GM12878 (cell line): ENCODE data around the gene ABHD11.

Experiments used
- BRCA1 ChIP-seq: IDR thresholded peaks from 2 replicates; pipeline ENCODE4 v1.6.1; 2011; ENCODE audit warnings: low read depth, low read length, improper control_type of control experiment
- CTCF ChIP-seq, 3 experiments: IDR thresholded peaks in 2 of 3; conservative IDR thresholded peaks in 1 of 3; 2 replicates each; pipeline ENCODE4 v1.5.1; 2011; ENCODE audit warnings: low read depth in 3 of 3, low read length in 3 of 3, mild to moderate bottlenecking in 3 of 3, control low read depth in 2 of 3, moderate library complexity in 2 of 3, inconsistent platforms in 1 of 3, mixed read lengths in 1 of 3; ENCODE audit not compliant: control insufficient read depth in 2 of 3, insufficient read depth in 1 of 3; ENCODE audit errors: extremely low read depth in 1 of 3
- EP300 ChIP-seq, 2 experiments: fragments of 150-350 bp in 1 of 2; IDR thresholded peaks; 2 replicates each; pipeline ENCODE4 v1.6.1; 2011 to 2012; ENCODE audit warnings: low read depth in 2 of 2, low read length in 2 of 2, borderline replicate concordance in 1 of 2, improper control_type of control experiment in 1 of 2, inconsistent platforms in 1 of 2; ENCODE audit not compliant: control insufficient read depth in 1 of 2
- ETV6 ChIP-seq, 2 experiments: fragments of 450-650 bp in 1 of 2; IDR thresholded peaks in 1 of 2; conservative IDR thresholded peaks in 1 of 2; 2 replicates each; pipeline ENCODE4 v1.6.1; 2014; ENCODE audit warnings: antibody characterized with exemption in 1 of 2, borderline replicate concordance in 1 of 2, low read depth in 1 of 2, mild to moderate bottlenecking in 1 of 2, moderate library complexity in 1 of 2
- EZH2 ChIP-seq: IDR thresholded peaks from 2 replicates; pipeline ENCODE4 v1.6.1; 2012; ENCODE audit warnings: low read depth, mild to moderate bottlenecking, control low read depth, inconsistent platforms, low read length, borderline replicate concordance; ENCODE audit not compliant: control insufficient read depth
- JUND ChIP-seq: IDR thresholded peaks from 2 replicates; pipeline ENCODE4 v1.6.1; 2012; ENCODE audit warnings: low read depth, mild to moderate bottlenecking, low read length, improper control_type of control experiment, moderate library complexity
- MAX ChIP-seq: IDR thresholded peaks from 2 replicates; pipeline ENCODE4 v1.6.1; 2012; ENCODE audit warnings: low read depth, low read length, improper control_type of control experiment
- POLR2A ChIP-seq: IDR thresholded peaks from 2 replicates; pipeline ENCODE4 v1.6.1; 2011; ENCODE audit warnings: low read depth, mild to moderate bottlenecking, low read length
- POLR2AphosphoS5 ChIP-seq: IDR thresholded peaks from 2 replicates; pipeline ENCODE4 v1.6.1; 2011; ENCODE audit warnings: mild to moderate bottlenecking, low read length, inconsistent platforms
- SMARCA5 ChIP-seq: fragments of 450-650 bp; IDR thresholded peaks from 2 replicates; pipeline ENCODE4 v1.6.1; 2017; ENCODE audit warnings: mild to moderate bottlenecking
- TF ChIP-seq, protein P1 (sequence below): IDR thresholded peaks from 2 replicates; pipeline ENCODE4 v1.6.1; 2011; ENCODE audit warnings: low read depth, low read length, improper control_type of control experiment, borderline replicate concordance
- TF ChIP-seq, protein P2 (sequence below): fragments of 450-650 bp; IDR thresholded peaks from 2 replicates; pipeline ENCODE4 v1.6.1; 2017; ENCODE audit warnings: mild to moderate bottlenecking
- TF ChIP-seq, protein P3 (sequence below): fragments of 450-650 bp; IDR thresholded peaks from 2 replicates; pipeline ENCODE4 v1.6.1; 2017; ENCODE audit warnings: mild to moderate bottlenecking, moderate library complexity

GRCh38 chr7:73705551-73705920 lies 33.1 kb downstream of the ABHD11 start:
- TF ChIP-seq BRCA1 (no peak), ETV6 (conservative IDR thresholded peaks at IDR 0.05 in 1 of 2, IDR thresholded peaks at IDR 0.05 in 1 of 2; ENCODE audit: borderline replicate concordance in 1 of 2, low read depth in 1 of 2) (no peak), EZH2 (no peak), POLR2AphosphoS5 (no peak), CTCF (IDR thresholded peaks at IDR 0.05 in 2 of 3, conservative IDR thresholded peaks at IDR 0.05 in 1 of 3; ENCODE audit: control insufficient read depth in 2 of 3, extremely low read depth in 1 of 3, insufficient read depth in 1 of 3, low read depth in 3 of 3, low read length in 3 of 3) (no peak), MAX (no peak), EP300 (IDR thresholded peaks at IDR 0.05; ENCODE audit: borderline replicate concordance in 1 of 2, control insufficient read depth in 1 of 2, low read depth in 2 of 2, low read length in 2 of 2) (no peak), SMARCA5 (no peak), JUND (no peak), POLR2A (no peak)
- TF ChIP-seq, protein P1, sequence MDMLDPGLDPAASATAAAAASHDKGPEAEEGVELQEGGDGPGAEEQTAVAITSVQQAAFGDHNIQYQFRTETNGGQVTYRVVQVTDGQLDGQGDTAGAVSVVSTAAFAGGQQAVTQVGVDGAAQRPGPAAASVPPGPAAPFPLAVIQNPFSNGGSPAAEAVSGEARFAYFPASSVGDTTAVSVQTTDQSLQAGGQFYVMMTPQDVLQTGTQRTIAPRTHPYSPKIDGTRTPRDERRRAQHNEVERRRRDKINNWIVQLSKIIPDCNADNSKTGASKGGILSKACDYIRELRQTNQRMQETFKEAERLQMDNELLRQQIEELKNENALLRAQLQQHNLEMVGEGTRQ = no peak
- TF ChIP-seq, protein P2, sequence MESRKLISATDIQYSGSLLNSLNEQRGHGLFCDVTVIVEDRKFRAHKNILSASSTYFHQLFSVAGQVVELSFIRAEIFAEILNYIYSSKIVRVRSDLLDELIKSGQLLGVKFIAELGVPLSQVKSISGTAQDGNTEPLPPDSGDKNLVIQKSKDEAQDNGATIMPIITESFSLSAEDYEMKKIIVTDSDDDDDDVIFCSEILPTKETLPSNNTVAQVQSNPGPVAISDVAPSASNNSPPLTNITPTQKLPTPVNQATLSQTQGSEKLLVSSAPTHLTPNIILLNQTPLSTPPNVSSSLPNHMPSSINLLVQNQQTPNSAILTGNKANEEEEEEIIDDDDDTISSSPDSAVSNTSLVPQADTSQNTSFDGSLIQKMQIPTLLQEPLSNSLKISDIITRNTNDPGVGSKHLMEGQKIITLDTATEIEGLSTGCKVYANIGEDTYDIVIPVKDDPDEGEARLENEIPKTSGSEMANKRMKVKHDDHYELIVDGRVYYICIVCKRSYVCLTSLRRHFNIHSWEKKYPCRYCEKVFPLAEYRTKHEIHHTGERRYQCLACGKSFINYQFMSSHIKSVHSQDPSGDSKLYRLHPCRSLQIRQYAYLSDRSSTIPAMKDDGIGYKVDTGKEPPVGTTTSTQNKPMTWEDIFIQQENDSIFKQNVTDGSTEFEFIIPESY = no peak
- TF ChIP-seq, protein P3, sequence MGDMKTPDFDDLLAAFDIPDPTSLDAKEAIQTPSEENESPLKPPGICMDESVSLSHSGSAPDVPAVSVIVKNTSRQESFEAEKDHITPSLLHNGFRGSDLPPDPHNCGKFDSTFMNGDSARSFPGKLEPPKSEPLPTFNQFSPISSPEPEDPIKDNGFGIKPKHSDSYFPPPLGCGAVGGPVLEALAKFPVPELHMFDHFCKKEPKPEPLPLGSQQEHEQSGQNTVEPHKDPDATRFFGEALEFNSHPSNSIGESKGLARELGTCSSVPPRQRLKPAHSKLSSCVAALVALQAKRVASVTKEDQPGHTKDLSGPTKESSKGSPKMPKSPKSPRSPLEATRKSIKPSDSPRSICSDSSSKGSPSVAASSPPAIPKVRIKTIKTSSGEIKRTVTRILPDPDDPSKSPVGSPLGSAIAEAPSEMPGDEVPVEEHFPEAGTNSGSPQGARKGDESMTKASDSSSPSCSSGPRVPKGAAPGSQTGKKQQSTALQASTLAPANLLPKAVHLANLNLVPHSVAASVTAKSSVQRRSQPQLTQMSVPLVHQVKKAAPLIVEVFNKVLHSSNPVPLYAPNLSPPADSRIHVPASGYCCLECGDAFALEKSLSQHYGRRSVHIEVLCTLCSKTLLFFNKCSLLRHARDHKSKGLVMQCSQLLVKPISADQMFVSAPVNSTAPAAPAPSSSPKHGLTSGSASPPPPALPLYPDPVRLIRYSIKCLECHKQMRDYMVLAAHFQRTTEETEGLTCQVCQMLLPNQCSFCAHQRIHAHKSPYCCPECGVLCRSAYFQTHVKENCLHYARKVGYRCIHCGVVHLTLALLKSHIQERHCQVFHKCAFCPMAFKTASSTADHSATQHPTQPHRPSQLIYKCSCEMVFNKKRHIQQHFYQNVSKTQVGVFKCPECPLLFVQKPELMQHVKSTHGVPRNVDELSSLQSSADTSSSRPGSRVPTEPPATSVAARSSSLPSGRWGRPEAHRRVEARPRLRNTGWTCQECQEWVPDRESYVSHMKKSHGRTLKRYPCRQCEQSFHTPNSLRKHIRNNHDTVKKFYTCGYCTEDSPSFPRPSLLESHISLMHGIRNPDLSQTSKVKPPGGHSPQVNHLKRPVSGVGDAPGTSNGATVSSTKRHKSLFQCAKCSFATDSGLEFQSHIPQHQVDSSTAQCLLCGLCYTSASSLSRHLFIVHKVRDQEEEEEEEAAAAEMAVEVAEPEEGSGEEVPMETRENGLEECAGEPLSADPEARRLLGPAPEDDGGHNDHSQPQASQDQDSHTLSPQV = no peak
